ACHN (cell line): ENCODE results near the gene RHBDF1.
"Not testable (repeated sequence)": the region's sequence is repeated elsewhere in the genome, so short reads cannot be mapped to it uniquely, and the experiment has no call there.

ENCODE experiments used
- DNase-seq: peaks from one replicate; pipeline ENCODE4 v3.0.0-alpha.2; 2015
- in situ Hi-C: cut with HindIII; loops from 2 replicates; pipeline ENCODE4 v1.10.0; 2017; ENCODE audit warnings: low sequenced_read_pairs, low pct_ligation_motif_present, low pct_unique_long_range_greater_than_20kb

Gene RHBDF1

GRCh38 chr16:62283-62967, 10.0 kb downstream of the RHBDF1 start:
- DNase-seq, result no peak
- in situ Hi-C loops, result no loop called here

GRCh38 chr16:61879-62281, 10.6 kb downstream of the RHBDF1 start:
- no peak for DNase-seq
- in situ Hi-C loops, result no loop called here

- no peak for DNase-seq
- in situ Hi-C loops, result no loop called here
Observed at GRCh38 chr16:60929-61878, 11.2 kb downstream of the RHBDF1 start.

DNA sequence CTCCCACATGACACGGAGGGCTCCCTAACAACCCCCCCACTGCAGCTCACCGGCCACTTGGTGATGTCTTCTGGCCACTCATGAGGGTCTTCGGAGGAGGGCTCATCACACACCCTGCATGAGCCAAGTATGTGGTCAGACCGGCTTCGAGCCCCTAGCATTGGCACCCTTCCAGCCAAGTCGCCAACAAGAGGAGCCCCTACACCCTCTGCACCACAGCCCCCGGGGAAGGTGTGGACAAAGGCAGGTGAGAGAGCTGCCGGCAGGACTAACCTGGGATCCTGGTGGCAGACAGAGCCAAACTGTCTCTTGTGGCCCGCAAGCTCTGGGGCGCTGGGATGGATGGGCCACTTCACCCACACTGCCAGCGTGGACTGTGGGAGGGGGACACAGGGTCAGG, 12.3 kb downstream of the RHBDF1 start:
- DNase-seq, result no peak
- in situ Hi-C loops, result no loop called here

DNA sequence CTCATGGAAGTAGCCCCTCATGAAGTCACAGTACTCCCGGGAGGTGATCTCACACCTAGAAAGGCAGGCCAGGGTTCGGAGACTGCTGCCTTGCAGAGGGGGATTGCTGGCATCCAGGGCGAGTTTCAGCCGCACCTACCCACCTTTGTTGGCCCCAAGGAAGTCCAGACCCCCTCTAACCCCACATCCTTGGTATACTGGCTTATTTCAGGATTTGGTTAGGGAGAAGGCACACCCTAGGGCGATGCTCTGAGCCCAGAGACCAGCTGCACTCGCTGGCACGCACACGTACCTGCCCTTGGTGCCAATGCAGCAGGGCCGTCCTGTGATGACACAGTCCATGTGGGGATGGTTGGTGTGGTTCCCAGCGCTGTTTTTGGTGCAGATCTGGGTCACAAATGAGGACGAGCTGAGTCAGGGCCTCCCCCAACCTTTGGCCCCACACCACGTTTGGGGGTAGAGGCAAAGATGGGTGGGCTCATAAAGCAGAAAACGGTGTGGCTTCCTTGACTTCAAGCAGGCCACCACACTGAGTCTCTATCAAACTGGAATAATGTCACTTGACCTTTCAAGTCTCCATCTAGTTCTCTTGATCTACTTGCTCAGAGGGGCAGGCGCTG, 12.9 kb downstream of the RHBDF1 start:
- DNase-seq, result no peak
- in situ Hi-C loops, result no loop called here

- in situ Hi-C loops, result no loop called here
- no peak for DNase-seq
Observed at GRCh38 chr16:58491-59439, 13.7 kb downstream of the RHBDF1 start.

- in situ Hi-C loops, result no loop called here
- DNase-seq, result no peak
Observed at GRCh38 chr16:57711-58110, 14.7 kb downstream of the RHBDF1 start.

GRCh38 chr16:56231-56927, 16.1 kb downstream of the RHBDF1 start:
- no peak for DNase-seq
- in situ Hi-C loops, result no loop called here

DNA sequence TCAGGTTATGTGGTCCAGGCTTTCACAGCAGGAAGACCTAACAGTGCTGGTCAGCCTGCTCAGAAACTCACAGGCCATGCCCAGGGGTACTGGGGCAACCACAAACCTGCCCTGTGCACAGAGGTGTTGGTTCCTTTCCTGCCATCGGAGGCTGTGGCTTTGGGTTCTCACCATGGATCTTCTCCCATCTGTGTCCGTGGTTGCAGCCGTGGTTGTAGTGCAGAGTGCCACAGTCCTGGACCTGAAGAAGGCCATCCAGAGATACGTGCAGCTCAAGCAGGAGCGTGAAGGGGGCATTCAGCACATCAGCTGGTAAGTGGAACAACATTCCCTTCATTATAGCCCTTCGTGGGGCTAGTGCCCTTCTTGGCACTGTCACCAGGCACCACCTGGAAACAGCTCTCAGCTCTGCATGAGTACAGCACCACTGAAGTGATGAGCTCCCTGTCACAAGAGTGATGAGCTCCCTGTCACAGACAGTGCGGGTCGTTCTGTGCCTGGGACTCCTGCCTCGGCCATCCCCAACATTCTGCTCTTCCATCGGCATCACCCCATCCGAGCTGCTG, 16.8 kb downstream of the RHBDF1 start:
- in situ Hi-C loops, result no loop called here
- DNase-seq, result no peak

DNA sequence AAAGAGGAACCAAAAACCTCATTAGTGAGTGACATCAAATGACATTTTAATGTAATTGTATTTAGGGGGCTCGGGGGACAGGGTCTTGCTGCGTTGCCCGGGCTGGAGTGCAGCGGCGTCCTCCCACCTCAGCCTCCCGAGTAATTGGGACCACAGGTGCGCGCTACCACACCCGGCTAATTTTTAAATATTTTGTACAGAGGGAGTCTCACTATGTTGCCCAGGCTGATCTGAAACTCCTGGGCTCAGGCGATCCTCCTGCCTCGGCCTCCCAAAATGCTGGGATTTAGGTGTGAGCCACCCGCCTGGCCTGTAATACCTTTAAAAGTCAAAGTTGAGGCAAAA, 18.2 kb downstream of the RHBDF1 start:
- in situ Hi-C loops, result no loop called here
- DNase-seq, result no peak

GRCh38 chr16:53346-54236, 18.8 kb downstream of the RHBDF1 start, which contains the start of the genes POLR3K and SNRNP25:
TSS of gene POLR3K (minus strand) at chr16:53608. CDS start at chr16:53586, 22 bp downstream.
TSS of gene SNRNP25 (plus strand) at chr16:53828. CDS start at chr16:54017, 189 bp downstream.
- peak; percentile 99 for DNase-seq
- in situ Hi-C loops, result no loop called here

DNA sequence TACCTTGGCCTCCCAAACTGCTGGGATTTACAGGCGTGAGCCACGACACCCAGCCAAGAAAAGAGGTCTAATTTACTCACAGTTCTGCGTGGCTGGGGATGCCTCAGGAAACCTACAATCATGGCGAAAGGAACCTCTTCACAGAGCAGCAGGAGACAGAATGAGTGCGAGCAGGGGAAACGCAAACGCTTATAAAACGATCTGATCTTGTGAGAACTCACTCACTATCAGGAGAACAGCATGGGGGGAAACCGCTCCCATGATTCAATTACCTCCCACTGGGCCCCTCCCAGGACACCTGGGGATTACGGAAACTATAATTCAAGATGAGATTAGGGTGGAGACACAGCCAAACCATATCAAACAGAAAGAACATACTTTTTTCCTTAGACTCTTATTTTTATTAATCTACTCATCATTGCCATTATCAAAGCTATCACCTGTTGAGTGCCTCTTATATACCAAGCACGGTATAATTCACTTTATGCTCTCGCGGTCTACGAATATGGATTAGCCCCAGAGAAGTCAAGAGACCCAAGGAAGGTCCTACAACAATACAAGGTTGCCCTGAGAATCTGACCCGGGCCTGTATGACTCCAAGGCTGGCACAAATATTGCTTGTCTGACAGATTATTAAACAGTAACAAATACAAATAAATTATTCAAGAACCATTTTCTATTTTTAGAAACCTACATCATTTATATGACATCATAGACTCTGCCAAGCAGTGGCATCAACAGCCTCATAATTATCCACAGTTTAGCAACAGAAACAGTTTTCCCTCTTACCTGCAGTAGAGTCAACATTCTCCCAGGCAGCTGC, 21.5 kb downstream of the RHBDF1 start:
- in situ Hi-C loops, result no loop called here
- no peak for DNase-seq

- DNase-seq, result no peak
- in situ Hi-C loops, result no loop called here
Observed at GRCh38 chr16:47234-47633, 25.2 kb downstream of the RHBDF1 start.

- DNase-seq, in situ Hi-C loops: not testable (repeated sequence)
Observed at GRCh38 chr16:46510-46909, 25.9 kb downstream of the RHBDF1 start.

DNA sequence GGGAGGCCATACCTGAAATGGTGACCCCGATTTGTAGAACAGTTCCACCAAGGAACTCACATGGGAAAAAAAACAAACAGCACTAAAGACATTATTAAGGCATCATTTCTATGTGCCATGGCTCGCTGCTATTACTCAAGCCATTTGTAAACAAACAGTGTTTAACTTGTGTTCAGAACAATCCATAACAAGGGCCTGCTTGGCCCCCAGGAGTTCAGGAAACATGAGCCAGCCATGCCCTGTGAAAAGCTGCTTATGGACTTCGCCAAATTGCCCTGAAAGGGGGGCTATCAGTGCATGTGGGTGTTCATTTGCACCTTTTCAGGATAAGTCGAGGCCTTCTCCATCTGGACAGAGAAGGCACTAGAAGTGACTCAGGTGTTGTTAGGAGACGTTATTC, 27.0 kb downstream of the RHBDF1 start:
- DNase-seq, result no peak
- in situ Hi-C loops, result no loop called here

GRCh38 chr16:44655-45054, 27.8 kb downstream of the RHBDF1 start:
- no peak for DNase-seq
- in situ Hi-C loops, result no loop called here
